Mucosa of descending colon (tissue), 3 donors: ENCODE measurements around the gene MAPRE2. TPM values are rescaled to one million over a fixed set of nuclear protein-coding genes. Genes with fewer than 3 reads are reported as not detected.

Source experiments
- ATAC-seq: fragments of 200-7000 bp; cut with Tn5 transposase; one replicate; pipeline ENCODE4 v1.9.1; 2020; ENCODE audit warnings: mild to moderate bottlenecking, moderate library complexity
- DNase-seq, 3 donors: peaks; one replicate each; pipeline ENCODE4 v3.0.0-alpha.2; 2020
- H3K36me3 ChIP-seq: fragments of 200-600 bp; one replicate; pipeline ENCODE4 v1.8.0; 2021; ENCODE audit warnings: low read depth, mild to moderate bottlenecking
- H3K4me1 ChIP-seq: fragments of 200-600 bp; one replicate; pipeline ENCODE4 v1.8.0; 2021; ENCODE audit warnings: low read depth, mild to moderate bottlenecking
- H3K4me3 ChIP-seq: fragments of 200-600 bp; one replicate; pipeline ENCODE4 v1.8.0; 2021; ENCODE audit warnings: mild to moderate bottlenecking
- H3K9me3 ChIP-seq: fragments of 200-600 bp; one replicate; pipeline ENCODE4 v1.8.0; 2021; ENCODE audit warnings: mild to moderate bottlenecking
- intact Hi-C, 2 donors: fragments of 100-400 bp; cut with DNase I in 1 of 2; cut with micrococcal nuclease in 1 of 2; formaldehyde crosslinking; loops; one replicate each; pipeline versions ENCODE4 v1.11.0 to v1.11.1; 2022; cut with DNase I, micrococcal nuclease
- long read RNA-seq, 2 donors: library from polyadenylated mRNA; unstranded; transcript quantifications; one replicate each; pipeline ENCODE4 v2.0.0, GENCODE V29; 2019 to 2021
- total RNA-seq, 3 donors: library from RNA; stranded (reverse); fragmentation: NEBNext Ultra II Directional in 2 of 3; extraction: Animal tissue kit (Norgen Biotek cat#: 25700) in 2 of 3; gene quantifications; one replicate each; pipeline versions ENCODE4 v1.2.1 to v1.2.4, GENCODE V29; 2021 to 2023
- TF ChIP-seq, protein P1 (sequence below): fragments of 200-600 bp; IDR thresholded peaks from one replicate; pipeline ENCODE4 v1.8.0; 2022; ENCODE audit warnings: antibody characterized with exemption, mild to moderate bottlenecking
- donor health status: DM: no; HTN: no; CAD: no; lungs with moderate emphysema.
- donor health status: DM: no; HTN: no; CAD: no.
- donor health status: DM: no; HTN: yes; CAD: no.

The MAPRE2 gene
- total RNA-seq: 10 to 100 TPM; 26.4 to 31.3 (median 27.3) TPM
- long read RNA-seq, donor 1, full-length matches to known transcripts: 17 of 26 reads
- long read RNA-seq, donor 1, partial matches to known transcripts: 1 of 26 reads
- long read RNA-seq, donor 1, other reads (novel, unspliced or antisense): 8 of 26 reads
- long read RNA-seq, donor 2, full-length matches to known transcripts: 7 of 9 reads
- long read RNA-seq, donor 2, partial matches to known transcripts: 1 of 9 reads
- long read RNA-seq, donor 2, other reads (novel, unspliced or antisense): 1 of 9 reads

DNA sequence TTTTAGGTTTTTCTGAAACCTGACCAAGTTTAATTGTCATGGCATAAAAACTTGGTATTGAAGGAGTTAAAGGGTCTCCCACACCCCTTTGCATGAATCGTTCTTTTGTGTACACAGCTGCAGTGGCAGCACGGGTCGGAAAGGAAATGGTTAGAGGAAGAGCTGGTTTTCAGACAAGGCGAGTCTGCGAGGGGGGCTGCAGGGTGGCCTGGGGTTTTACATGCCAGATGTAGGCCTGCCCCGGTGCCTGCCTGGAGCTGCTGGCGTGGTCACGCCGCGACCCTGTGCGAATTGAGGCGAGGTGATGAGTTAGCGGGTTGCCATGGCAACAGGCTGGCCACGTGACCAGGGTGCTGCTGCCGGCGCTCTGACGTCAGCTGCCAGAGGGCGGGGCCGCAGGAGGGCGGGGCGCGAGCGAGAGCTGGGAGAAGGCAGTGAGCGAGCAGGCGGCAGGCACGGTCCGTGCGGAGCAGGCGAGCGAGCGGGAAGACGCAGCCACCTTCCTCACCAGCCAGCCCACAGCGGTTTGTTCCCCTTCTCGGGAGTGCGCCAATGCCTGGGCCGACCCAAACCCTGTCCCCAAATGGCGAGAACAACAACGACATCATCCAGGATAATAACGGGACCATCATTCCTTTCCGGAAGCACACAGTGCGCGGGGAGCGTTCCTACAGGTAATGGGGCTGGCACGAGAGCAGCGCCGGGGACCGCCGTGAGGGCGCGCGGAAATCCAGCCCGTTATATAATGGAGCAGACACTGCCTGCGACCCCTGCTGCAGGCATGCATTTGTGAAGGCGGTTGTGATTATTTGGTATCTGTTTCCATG, at the start of gene MAPRE2:
Gene MAPRE2 (plus strand): TSS at position 426 of the 827 bp plus-strand sequence. CDS start 127 bp downstream, at position 553.
- TF ChIP-seq, protein P1, sequence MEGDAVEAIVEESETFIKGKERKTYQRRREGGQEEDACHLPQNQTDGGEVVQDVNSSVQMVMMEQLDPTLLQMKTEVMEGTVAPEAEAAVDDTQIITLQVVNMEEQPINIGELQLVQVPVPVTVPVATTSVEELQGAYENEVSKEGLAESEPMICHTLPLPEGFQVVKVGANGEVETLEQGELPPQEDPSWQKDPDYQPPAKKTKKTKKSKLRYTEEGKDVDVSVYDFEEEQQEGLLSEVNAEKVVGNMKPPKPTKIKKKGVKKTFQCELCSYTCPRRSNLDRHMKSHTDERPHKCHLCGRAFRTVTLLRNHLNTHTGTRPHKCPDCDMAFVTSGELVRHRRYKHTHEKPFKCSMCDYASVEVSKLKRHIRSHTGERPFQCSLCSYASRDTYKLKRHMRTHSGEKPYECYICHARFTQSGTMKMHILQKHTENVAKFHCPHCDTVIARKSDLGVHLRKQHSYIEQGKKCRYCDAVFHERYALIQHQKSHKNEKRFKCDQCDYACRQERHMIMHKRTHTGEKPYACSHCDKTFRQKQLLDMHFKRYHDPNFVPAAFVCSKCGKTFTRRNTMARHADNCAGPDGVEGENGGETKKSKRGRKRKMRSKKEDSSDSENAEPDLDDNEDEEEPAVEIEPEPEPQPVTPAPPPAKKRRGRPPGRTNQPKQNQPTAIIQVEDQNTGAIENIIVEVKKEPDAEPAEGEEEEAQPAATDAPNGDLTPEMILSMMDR: no peak
- intact Hi-C loops: no loop called here

DNA sequence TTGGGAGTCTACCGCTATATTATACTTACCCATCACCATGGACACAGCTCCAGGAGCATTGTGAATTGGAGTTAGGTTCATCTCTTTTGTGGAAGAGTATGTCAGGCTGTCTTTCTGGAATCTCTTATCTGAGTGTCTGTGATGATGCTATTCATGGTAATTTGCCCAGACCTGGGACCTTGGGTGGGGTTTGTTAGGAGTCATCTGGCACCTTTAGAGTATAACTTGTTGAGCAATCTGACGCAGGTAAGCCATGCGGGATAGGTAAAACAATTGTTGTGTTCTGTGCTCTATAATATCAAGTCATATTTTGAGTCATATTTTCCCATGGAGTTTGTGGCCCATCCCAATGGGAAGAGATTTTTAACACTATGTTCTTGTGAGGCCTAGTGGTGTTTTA, 49.7 kb upstream of the MAPRE2 start:
- Histone ChIP-seq H3K9me3 (no peaks in the 10 kb centered on the region), H3K4me1 (no peaks in the 10 kb centered on the region), H3K36me3 (no peaks in the 10 kb centered on the region), H3K4me3 (no peak overlapping the region)
- ATAC-seq (no peak), DNase-seq (no peak)
- intact Hi-C loops: no loop called here
- TF ChIP-seq, protein P1: no peak

More for the DNA sequence above, at the start of gene MAPRE2:
- Histone ChIP-seq H3K4me3 (peak within 1 kb of the TSS; percentile 40), H3K36me3 (no peaks in the 10 kb centered on the region), H3K4me1 (peaks cover 18% of the 10 kb centered on the region), H3K9me3 (no peaks in the 10 kb centered on the region)
- DNase-seq (peak; percentile 99 to 100 (median 100)), ATAC-seq (peak; percentile 97)

DNA sequence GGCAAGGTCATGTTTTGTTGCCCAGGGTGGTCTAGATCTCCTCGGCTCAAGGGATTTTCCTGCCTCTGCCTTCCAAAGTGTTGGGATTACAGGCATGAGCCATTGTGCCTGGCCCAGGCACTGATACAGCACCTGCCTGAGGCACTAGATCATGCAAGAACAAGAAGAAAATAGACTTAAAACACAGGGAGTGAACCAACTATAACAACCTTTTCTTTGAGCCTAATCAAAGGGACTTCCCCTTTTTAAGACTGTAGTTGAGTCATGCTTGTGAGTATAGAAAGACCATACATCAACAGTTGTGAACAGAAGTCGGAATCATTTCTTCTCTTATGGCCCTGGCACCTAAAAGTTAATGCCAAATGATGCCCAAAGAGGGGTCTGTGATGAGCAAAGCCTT, 47.9 kb upstream of the MAPRE2 start:
- no peak for ATAC-seq
- intact Hi-C loops: no loop called here
- TF ChIP-seq, protein P1: no peak

DNA sequence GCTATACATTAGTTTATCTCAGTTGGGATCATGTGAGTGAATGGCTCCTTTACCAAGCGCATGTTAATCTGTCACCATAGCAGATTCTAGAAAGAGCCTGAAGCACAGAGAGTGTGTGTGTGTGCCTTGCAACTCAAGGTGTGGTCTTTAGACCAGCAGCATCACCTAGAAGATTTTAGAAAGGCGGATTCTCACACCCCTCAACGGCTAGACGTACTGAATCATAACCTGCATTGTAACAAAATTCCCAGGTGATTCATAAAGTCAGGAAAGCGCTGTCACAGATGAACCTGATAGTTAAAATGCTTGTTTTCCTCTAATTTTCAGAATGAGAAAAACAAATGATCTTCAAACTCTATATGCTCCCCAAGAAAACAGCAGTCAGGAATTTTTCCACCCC, 45.5 kb upstream of the MAPRE2 start:
- DNase-seq (no peak), ATAC-seq (no peak)
- Histone ChIP-seq H3K9me3 (no peaks in the 10 kb centered on the region), H3K4me1 (no peaks in the 10 kb centered on the region), H3K4me3 (no peak overlapping the region), H3K36me3 (no peaks in the 10 kb centered on the region)
- intact Hi-C loops: no loop called here
- TF ChIP-seq, protein P1: no peak

More for the DNA sequence above, 47.9 kb upstream of the MAPRE2 start:
- no peaks in the 10 kb centered on the region for H3K9me3 ChIP-seq
- no peak for DNase-seq
- H3K4me3 ChIP-seq: no peak overlapping the region
- no peaks in the 10 kb centered on the region for H3K36me3 ChIP-seq
- H3K4me1 ChIP-seq: no peaks in the 10 kb centered on the region

DNA sequence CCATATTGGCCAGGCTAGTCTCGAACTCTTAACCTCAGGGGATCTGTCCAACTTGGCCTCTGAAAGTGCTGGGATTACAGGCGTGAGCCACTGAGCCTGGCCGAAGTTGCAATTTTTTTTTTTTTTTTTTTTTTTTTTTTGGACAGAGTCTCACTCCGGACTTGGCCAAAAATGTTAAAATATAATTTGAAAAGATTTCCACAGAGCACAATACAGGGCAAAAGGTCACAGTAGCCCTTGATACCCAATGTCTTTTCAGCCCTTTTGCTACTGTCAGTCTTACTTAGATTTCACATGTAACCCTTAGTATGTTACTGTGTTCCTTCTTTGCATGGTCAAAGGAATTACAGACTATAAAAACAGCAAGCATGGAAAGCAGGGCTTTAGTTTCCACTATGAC, 42.6 kb upstream of the MAPRE2 start:
- H3K4me1 ChIP-seq: no peaks in the 10 kb centered on the region
- ATAC-seq (no peak), DNase-seq (no peak)
- TF ChIP-seq, protein P1: no peak
- intact Hi-C loops: no loop called here
- no peaks in the 10 kb centered on the region for H3K9me3 ChIP-seq
- H3K4me3 ChIP-seq: no peak overlapping the region
- no peaks in the 10 kb centered on the region for H3K36me3 ChIP-seq
